Measurements from ENCODE around the gene E2F6. TPM values are rescaled to one million over a fixed set of nuclear protein-coding genes. Genes with fewer than 3 reads are reported as not detected.

Gene E2F6
- total and polyA plus RNA-seq, 10 of the 15 experiments (the other 5 are each of a cell fraction or from before 2014, with no cell fraction given): 4.2 to 15.5 (median 11.3) TPM

GRCh38 chr2:11406267-11406957 lies 59.5 kb downstream of the E2F6 start (continued):
- TF ChIP-seq, protein P1, sequence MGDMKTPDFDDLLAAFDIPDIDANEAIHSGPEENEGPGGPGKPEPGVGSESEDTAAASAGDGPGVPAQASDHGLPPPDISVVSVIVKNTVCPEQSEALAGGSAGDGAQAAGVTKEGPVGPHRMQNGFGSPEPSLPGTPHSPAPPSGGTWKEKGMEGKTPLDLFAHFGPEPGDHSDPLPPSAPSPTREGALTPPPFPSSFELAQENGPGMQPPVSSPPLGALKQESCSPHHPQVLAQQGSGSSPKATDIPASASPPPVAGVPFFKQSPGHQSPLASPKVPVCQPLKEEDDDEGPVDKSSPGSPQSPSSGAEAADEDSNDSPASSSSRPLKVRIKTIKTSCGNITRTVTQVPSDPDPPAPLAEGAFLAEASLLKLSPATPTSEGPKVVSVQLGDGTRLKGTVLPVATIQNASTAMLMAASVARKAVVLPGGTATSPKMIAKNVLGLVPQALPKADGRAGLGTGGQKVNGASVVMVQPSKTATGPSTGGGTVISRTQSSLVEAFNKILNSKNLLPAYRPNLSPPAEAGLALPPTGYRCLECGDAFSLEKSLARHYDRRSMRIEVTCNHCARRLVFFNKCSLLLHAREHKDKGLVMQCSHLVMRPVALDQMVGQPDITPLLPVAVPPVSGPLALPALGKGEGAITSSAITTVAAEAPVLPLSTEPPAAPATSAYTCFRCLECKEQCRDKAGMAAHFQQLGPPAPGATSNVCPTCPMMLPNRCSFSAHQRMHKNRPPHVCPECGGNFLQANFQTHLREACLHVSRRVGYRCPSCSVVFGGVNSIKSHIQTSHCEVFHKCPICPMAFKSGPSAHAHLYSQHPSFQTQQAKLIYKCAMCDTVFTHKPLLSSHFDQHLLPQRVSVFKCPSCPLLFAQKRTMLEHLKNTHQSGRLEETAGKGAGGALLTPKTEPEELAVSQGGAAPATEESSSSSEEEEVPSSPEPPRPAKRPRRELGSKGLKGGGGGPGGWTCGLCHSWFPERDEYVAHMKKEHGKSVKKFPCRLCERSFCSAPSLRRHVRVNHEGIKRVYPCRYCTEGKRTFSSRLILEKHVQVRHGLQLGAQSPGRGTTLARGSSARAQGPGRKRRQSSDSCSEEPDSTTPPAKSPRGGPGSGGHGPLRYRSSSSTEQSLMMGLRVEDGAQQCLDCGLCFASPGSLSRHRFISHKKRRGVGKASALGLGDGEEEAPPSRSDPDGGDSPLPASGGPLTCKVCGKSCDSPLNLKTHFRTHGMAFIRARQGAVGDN (IDR thresholded peaks at IDR 0.05): no peak
- TF ChIP-seq BMI1 (IDR thresholded peaks at IDR 0.05; ENCODE audit: borderline replicate concordance) (no peak), EED (IDR thresholded peaks at IDR 0.05; ENCODE audit: low read depth) (no peak)

DNA sequence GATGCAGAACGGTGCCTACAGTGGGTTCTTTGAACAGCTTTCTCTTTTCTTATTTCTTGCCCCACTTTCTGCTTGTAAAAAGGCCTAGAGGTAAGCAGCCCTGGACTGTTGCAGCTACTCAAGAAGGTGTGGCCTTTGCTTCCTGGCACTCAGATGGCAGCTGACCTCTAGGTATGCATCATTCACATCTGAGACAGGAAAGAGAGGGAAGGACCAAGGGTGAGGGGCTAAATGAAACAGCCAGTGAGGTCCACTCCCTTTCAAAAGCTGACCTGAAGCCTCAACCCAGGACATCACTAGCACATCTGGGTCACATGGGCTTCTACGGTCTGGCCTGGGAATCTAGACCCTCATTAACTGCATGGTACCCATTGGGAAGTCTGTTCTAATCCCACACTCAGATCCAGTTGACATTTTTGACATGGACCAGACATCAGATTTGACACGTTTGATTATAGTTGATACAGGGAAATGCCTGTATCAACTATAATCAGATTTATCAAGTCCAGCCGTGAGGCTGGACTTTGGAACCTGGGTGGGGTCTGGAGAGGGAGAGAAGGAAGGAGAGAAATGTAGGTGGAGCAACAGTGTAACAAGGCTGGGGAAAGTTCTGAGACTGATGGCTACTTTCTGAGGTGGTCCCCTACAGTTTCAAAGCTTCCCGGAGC lies 60.2 kb downstream of the E2F6 start:
- WGBS (ENCODE audit: insufficient coverage, insufficient replicate concordance, low lambda C conversion rate, missing lambda C conversion rate): 74% methylated on average over 5 of the region's 5 CpGs
- DNase-seq (ENCODE audit: low read depth, low spot score): no peak
- Histone ChIP-seq H2AFZ (ENCODE audit: control insufficient read depth, low read depth, low read length) (no peak overlapping the region), H3K36me3 (ENCODE audit: control insufficient read depth in 2 of 2, insufficient read depth in 2 of 2, low read length in 1 of 2) (no peaks in the 10 kb centered on the region), H3K27ac (ENCODE audit: control insufficient read depth, insufficient read depth) (no peak overlapping the region), H3K9me3 (replicated peaks; ENCODE audit: control insufficient read depth, insufficient read depth, low read length) (no peaks in the 10 kb centered on the region), H3K27me3 (replicated peaks in 1 of 2; ENCODE audit: control insufficient read depth in 2 of 2, insufficient read depth in 2 of 2, low read length in 1 of 2) (no peaks in the 10 kb centered on the region), H3K79me2 (ENCODE audit: control insufficient read depth, insufficient read depth, low read length) (no peaks in the 10 kb centered on the region), H3K4me3 (no peak overlapping the region), H3K9ac (ENCODE audit: control insufficient read depth, insufficient read depth, low read length) (no peak overlapping the region), H4K20me1 (ENCODE audit: control insufficient read depth, insufficient read depth) (no peaks in the 10 kb centered on the region), H3K4me2 (ENCODE audit: control insufficient read depth, insufficient read depth) (no peak overlapping the region), H3K4me1 (ENCODE audit: control insufficient read depth, insufficient read depth, low read length) (no peaks in the 10 kb centered on the region)
- POLR2A ChIA-PET: no interaction called here
- intact Hi-C loops (cut with micrococcal nuclease; ENCODE audit: unreplicated experiment) (no loop called here), in situ Hi-C loops (cut with MboI) (no loop called here)
- no TSS peak for BruUV-seq (replicated peaks)
- SMC1A ChIA-PET (ENCODE audit: uncharacterized antibody, unreplicated experiment): interaction anchor here (0.8 kb wide), 1 partner anchor 1331 kb away, joined by 3 read pairs; no protein-coding TSS in a partner anchor
- RAD21 ChIA-PET (ENCODE audit: unreplicated experiment): no interaction called here
- FAIRE-seq: no peak
- ATAC-seq: no peak
- CTCF ChIA-PET: interaction anchor here (0.8 to 1.4 kb wide), 2 partner anchors 16 to 273 kb away, joined by 3 read pairs; a partner anchor contains a TSS
- no peak for TF ChIP-seq TCF7 (IDR thresholded peaks at IDR 0.05; ENCODE audit: borderline replicate concordance)
- no peak for TF ChIP-seq SP1 (IDR thresholded peaks at IDR 0.05; ENCODE audit: low read depth, low read length)
- no peak for TF ChIP-seq YY1 (IDR thresholded peaks at IDR 0.05; ENCODE audit: low read depth, low read length)
- no peak for TF ChIP-seq USF2 (IDR thresholded peaks at IDR 0.05; ENCODE audit: borderline replicate concordance, low read depth, low read length)
- no peak for TF ChIP-seq HDGF (IDR thresholded peaks at IDR 0.05)
- no peak for TF ChIP-seq STAT3 (IDR thresholded peaks at IDR 0.05; ENCODE audit: low read depth, low read length)
- TF ChIP-seq, protein P2, sequence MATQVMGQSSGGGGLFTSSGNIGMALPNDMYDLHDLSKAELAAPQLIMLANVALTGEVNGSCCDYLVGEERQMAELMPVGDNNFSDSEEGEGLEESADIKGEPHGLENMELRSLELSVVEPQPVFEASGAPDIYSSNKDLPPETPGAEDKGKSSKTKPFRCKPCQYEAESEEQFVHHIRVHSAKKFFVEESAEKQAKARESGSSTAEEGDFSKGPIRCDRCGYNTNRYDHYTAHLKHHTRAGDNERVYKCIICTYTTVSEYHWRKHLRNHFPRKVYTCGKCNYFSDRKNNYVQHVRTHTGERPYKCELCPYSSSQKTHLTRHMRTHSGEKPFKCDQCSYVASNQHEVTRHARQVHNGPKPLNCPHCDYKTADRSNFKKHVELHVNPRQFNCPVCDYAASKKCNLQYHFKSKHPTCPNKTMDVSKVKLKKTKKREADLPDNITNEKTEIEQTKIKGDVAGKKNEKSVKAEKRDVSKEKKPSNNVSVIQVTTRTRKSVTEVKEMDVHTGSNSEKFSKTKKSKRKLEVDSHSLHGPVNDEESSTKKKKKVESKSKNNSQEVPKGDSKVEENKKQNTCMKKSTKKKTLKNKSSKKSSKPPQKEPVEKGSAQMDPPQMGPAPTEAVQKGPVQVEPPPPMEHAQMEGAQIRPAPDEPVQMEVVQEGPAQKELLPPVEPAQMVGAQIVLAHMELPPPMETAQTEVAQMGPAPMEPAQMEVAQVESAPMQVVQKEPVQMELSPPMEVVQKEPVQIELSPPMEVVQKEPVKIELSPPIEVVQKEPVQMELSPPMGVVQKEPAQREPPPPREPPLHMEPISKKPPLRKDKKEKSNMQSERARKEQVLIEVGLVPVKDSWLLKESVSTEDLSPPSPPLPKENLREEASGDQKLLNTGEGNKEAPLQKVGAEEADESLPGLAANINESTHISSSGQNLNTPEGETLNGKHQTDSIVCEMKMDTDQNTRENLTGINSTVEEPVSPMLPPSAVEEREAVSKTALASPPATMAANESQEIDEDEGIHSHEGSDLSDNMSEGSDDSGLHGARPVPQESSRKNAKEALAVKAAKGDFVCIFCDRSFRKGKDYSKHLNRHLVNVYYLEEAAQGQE (IDR thresholded peaks at IDR 0.05; ENCODE audit: low read depth, low read length): no peak
